MM.1S (cell line): ENCODE measurements around the gene RAB3IL1.

ENCODE experiments used
- DNase-seq: peaks from one replicate; pipeline ENCODE4 v3.0.0-alpha.2; 2015
- H2AFZ ChIP-seq: fragments of 300-600 bp; sonication (generic); 2 replicates; pipeline ENCODE4 v1.6.0; 2016; ENCODE audit warnings: antibody characterized with exemption, low read length
- H3F3A ChIP-seq: fragments of 300-600 bp; sonication (generic); 2 replicates; pipeline ENCODE4 v1.6.1; 2016; ENCODE audit warnings: mild to moderate bottlenecking, antibody characterized with exemption, low read length, moderate library complexity, mixed read lengths; ENCODE audit not compliant: insufficient read depth
- H3K27ac ChIP-seq: fragments of 300-600 bp; sonication (generic); 2 replicates; pipeline ENCODE4 v1.5.1; 2016; ENCODE audit warnings: mild to moderate bottlenecking, low read length
- H3K27me3 ChIP-seq: fragments of 300-600 bp; sonication (generic); replicated peaks from 2 replicates; pipeline ENCODE4 v1.6.0; 2016; ENCODE audit warnings: low read length; ENCODE audit not compliant: insufficient read depth
- H3K36me3 ChIP-seq: fragments of 300-600 bp; sonication (generic); replicated peaks from 2 replicates; pipeline ENCODE4 v1.6.1; 2016; ENCODE audit warnings: mild to moderate bottlenecking, low read length, mixed read lengths; ENCODE audit not compliant: insufficient read depth
- H3K4me1 ChIP-seq: fragments of 300-600 bp; sonication (generic); 2 replicates; pipeline ENCODE4 v1.6.1; 2016; ENCODE audit warnings: low read length, mixed read lengths
- H3K4me2 ChIP-seq: fragments of 300-600 bp; sonication (generic); 2 replicates; pipeline ENCODE4 v1.6.0; 2016; ENCODE audit warnings: low read depth, low read length
- H3K4me3 ChIP-seq: fragments of 300-600 bp; sonication (generic); 2 replicates; pipeline ENCODE4 v1.5.1; 2016; ENCODE audit warnings: low read length, mixed read lengths
- H3K79me2 ChIP-seq: fragments of 300-600 bp; sonication (generic); 2 replicates; pipeline ENCODE4 v1.6.1; 2016; ENCODE audit warnings: mixed run types, low read length, mixed read lengths
- H3K9ac ChIP-seq: fragments of 300-600 bp; sonication (generic); 2 replicates; pipeline ENCODE4 v1.6.1; 2016; ENCODE audit warnings: low read length, mixed read lengths
- H3K9me2 ChIP-seq: fragments of 300-600 bp; sonication (generic); replicated peaks from 2 replicates; pipeline ENCODE4 v1.6.1; 2016; ENCODE audit warnings: mild to moderate bottlenecking, low read length, mixed read lengths; ENCODE audit not compliant: insufficient read depth
- H3K9me3 ChIP-seq: fragments of 300-600 bp; sonication (generic); replicated peaks from 2 replicates; pipeline ENCODE4 v1.6.1; 2016; ENCODE audit warnings: mild to moderate bottlenecking, low read length, mixed read lengths; ENCODE audit not compliant: insufficient read depth
- H4K20me1 ChIP-seq: fragments of 300-600 bp; sonication (generic); 2 replicates; pipeline ENCODE4 v1.6.1; 2016; ENCODE audit warnings: mild to moderate bottlenecking, low read length, moderate library complexity, mixed read lengths; ENCODE audit not compliant: insufficient read depth
- EZH2 ChIP-seq: fragments of 300-600 bp; sonication (generic); optimal IDR thresholded peaks from 2 replicates; pipeline ENCODE3; 2017; ENCODE audit warnings: low read depth, mild to moderate bottlenecking, antibody characterized with exemption, low read length, mixed read lengths
- EZH2phosphoT487 ChIP-seq: fragments of 300-600 bp; sonication (generic); IDR thresholded peaks from 2 replicates; pipeline ENCODE4 v1.6.1; 2018; ENCODE audit warnings: antibody characterized with exemption, low read length
- TF ChIP-seq, protein P1 (sequence below): fragments of 300-600 bp; sonication (generic); IDR thresholded peaks from 2 replicates; pipeline ENCODE4 v1.5.1; 2016; ENCODE audit warnings: antibody characterized with exemption, low read length, mixed read lengths

The RAB3IL1 gene

DNA sequence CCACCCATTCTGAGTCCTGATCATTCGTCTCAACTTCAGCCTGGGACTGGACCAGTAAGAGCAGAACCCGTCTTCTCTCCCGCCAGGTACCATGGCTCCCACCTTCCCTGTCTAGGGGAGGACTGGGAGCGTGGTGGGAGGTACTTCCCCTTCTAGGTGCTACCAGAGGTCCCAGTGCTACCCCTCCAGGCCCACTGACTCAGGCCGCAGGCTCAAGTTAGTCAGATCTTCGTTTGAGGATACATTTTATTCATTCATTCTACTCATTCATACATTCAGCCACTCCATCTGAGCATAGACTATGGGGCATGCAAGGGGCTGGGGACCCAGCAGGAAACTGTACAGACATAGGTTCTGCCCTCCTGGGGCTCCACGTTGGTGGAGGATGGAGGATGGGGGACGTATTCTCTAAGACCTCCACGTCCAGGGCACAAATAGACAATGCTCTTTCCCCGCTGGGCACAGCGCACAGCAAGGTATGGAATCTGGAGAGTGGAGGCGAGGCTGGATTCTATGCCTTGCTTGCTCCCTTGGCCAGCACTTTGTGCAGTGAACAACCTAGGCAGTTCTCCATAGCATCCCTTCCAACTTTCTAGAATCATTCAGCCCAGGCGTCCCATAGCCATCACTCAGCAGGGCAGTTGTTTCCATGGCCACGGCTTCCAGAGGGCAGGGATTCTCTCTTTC, 1.0 kb upstream of the RAB3IL1 start:
- Histone ChIP-seq H3F3A (no peaks in the 10 kb centered on the region), H3K9ac (no peak overlapping the region), H3K4me3 (no peak overlapping the region), H3K4me1 (peaks cover 4% of the 10 kb centered on the region; the same call in 1 of the 2 replicates), H3K27me3 (peaks cover 50% of the 10 kb centered on the region), H3K79me2 (no peaks in the 10 kb centered on the region), H3K36me3 (no peaks in the 10 kb centered on the region), H2AFZ (no peak overlapping the region), H3K4me2 (no peak overlapping the region), H3K27ac (no peak overlapping the region), H4K20me1 (no peaks in the 10 kb centered on the region), H3K9me3 (no peaks in the 10 kb centered on the region), H3K9me2 (no peaks in the 10 kb centered on the region)
- TF ChIP-seq EZH2phosphoT487 (no peak), EZH2 (no peak)
- TF ChIP-seq, protein P1, sequence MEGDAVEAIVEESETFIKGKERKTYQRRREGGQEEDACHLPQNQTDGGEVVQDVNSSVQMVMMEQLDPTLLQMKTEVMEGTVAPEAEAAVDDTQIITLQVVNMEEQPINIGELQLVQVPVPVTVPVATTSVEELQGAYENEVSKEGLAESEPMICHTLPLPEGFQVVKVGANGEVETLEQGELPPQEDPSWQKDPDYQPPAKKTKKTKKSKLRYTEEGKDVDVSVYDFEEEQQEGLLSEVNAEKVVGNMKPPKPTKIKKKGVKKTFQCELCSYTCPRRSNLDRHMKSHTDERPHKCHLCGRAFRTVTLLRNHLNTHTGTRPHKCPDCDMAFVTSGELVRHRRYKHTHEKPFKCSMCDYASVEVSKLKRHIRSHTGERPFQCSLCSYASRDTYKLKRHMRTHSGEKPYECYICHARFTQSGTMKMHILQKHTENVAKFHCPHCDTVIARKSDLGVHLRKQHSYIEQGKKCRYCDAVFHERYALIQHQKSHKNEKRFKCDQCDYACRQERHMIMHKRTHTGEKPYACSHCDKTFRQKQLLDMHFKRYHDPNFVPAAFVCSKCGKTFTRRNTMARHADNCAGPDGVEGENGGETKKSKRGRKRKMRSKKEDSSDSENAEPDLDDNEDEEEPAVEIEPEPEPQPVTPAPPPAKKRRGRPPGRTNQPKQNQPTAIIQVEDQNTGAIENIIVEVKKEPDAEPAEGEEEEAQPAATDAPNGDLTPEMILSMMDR: no peak
- no peak for DNase-seq

DNA sequence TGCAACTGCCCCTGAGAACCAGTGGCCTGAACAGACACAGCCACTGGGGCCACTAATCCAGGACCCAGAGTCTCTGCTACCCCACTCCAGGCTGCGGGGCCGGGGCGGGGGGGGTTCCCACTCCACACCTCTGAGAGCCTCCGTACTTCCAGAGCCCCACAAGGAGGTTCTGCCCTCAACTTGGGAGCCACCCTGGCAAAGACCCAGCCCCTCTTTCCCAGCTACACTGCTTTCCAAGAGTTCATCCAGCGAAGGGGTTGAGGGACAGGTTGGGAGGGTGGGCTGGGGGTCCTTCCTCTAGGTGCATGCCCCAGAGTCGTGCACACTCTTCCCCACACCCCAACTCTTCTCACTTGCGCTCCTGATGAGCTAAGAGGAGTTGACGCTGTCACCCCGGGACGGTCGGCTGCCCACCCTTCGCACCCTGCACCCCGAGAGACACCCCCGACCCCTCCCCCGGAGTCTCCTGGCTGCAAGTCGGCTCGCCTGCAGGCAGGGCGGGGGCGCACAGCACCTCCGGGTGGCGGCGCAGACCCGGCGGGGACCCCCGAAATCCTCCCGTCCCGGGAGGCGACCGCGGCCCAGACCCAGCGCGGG, 531 bp downstream of the RAB3IL1 start:
- H3K27ac ChIP-seq: no peak overlapping the region
- no peaks in the 10 kb centered on the region for H3K36me3 ChIP-seq
- H3K9me3 ChIP-seq: no peaks in the 10 kb centered on the region
- no peaks in the 10 kb centered on the region for H3K9me2 ChIP-seq
- H4K20me1 ChIP-seq: no peaks in the 10 kb centered on the region
- peaks cover 53% of the 10 kb centered on the region for H3K27me3 ChIP-seq
- H3K4me2 ChIP-seq: peak overlapping the region; percentile 52; the same call in 1 of the 2 replicates
- no peak for DNase-seq
- H2AFZ ChIP-seq: no peak overlapping the region
- no peaks in the 10 kb centered on the region for H3F3A ChIP-seq
- no peak overlapping the region for H3K9ac ChIP-seq
- no peaks in the 10 kb centered on the region for H3K4me1 ChIP-seq
- H3K4me3 ChIP-seq: peak overlapping the region; percentile 36; the same call in 1 of the 2 replicates
- H3K79me2 ChIP-seq: no peaks in the 10 kb centered on the region
- TF ChIP-seq EZH2 (no peak), EZH2phosphoT487 (no peak)
- TF ChIP-seq, protein P1: no peak

DNA sequence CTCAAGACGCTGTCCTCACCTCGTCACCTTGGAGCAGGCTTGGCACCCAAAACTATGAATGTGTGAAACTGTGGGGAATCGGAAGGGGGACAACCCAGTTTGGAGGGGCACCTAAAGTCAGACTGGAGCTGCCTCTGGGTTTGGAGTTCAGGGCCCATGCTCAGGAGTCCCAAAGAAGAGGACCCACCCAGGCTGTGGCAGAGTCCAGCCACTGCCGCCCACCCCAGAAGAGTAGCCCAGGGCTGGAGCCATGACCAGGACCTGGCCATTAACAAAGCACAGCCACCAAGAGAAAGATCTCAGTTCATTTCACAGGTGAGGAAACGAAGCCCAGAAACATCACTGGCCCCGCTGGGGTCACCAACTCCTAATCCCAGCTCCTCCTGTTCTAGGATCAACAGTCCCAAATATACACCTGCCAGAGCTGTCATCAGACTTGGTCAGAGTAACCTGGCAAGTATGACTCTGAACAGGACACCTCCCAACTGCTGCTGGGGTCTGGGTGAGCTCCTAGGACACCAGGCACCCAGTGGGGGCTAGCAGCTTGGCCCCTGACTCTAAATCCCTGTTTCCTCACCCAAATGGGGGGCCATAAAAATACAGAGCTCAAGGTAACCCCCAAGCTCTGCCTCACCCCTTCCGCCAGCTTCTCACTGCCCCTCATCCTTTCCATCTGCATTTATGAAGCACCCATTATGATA, 2.7 kb downstream of the RAB3IL1 start:
- Histone ChIP-seq H3K79me2 (no peaks in the 10 kb centered on the region), H2AFZ (no peak overlapping the region), H3K9me3 (no peaks in the 10 kb centered on the region), H3K27me3 (peaks cover 44% of the 10 kb centered on the region), H3K9ac (no peak overlapping the region), H3K36me3 (no peaks in the 10 kb centered on the region), H3K4me2 (no peak overlapping the region), H3K4me3 (no peak overlapping the region), H3F3A (no peaks in the 10 kb centered on the region), H4K20me1 (no peaks in the 10 kb centered on the region), H3K9me2 (no peaks in the 10 kb centered on the region), H3K27ac (no peak overlapping the region), H3K4me1 (no peaks in the 10 kb centered on the region)
- DNase-seq: no peak
- TF ChIP-seq EZH2 (no peak), EZH2phosphoT487 (no peak)
- TF ChIP-seq, protein P1: no peak
